Gastrocnemius medialis (tissue), 4 donors: ENCODE measurements around the gene TLX2. TPM values are rescaled to one million over a fixed set of nuclear protein-coding genes. Genes with fewer than 3 reads are reported as not detected.
"Not testable (repeated sequence)": the region's sequence is repeated elsewhere in the genome, so short reads cannot be mapped to it uniquely, and the experiment has no call there.

Source experiments
- ATAC-seq, 2 donors: fragments of 150-250 bp; one replicate each; pipeline ENCODE4 v1.9.1; 2016
- DNase-seq, 2 donors: peaks; one replicate each; pipeline ENCODE4 v3.0.0-alpha.2; 2019
- H3K27ac ChIP-seq, 4 donors: fragments of 200-600 bp; sonication (generic); 1 replicate in 1 of 4; 2 replicates in 3 of 4; pipeline ENCODE4 v1.5.1; 2016 to 2018; ENCODE audit warnings: mild to moderate bottlenecking in 2 of 4, moderate library complexity in 1 of 4
- H3K27me3 ChIP-seq, 3 donors: fragments of 200-600 bp; sonication (generic) in 2 of 3; 1 replicate in 1 of 3; 2 replicates in 2 of 3; pipeline versions ENCODE4 v1.5.1 to v1.6.0; 2016 to 2019; ENCODE audit warnings: mild to moderate bottlenecking in 1 of 3, moderate library complexity in 1 of 3
- H3K36me3 ChIP-seq, 2 donors: fragments of 200-600 bp; sonication (generic) in 1 of 2; one replicate each; pipeline ENCODE4 v1.5.1; 2017 to 2018
- H3K4me1 ChIP-seq, 2 donors: fragments of 200-600 bp; sonication (generic) in 1 of 2; one replicate each; pipeline ENCODE4 v1.5.1; 2016 to 2017; ENCODE audit warnings: mild to moderate bottlenecking in 2 of 2
- H3K4me3 ChIP-seq, 4 donors: fragments of 200-600 bp; sonication (generic) in 3 of 4; 1 replicate in 1 of 4; 2 replicates in 3 of 4; pipeline ENCODE4 v1.5.1; 2016 to 2019; ENCODE audit warnings: mild to moderate bottlenecking in 2 of 4
- H3K9me3 ChIP-seq, 3 donors: fragments of 200-600 bp; sonication (generic) in 2 of 3; 1 replicate in 1 of 3; 2 replicates in 2 of 3; pipeline ENCODE4 v1.5.1; 2016 to 2019
- POLR2A ChIP-seq, 2 donors: fragments of 450-650 bp; IDR thresholded peaks; one replicate each; pipeline ENCODE4 v1.6.1; 2017; ENCODE audit warnings: antibody characterized with exemption in 2 of 2, mild to moderate bottlenecking in 2 of 2, moderate library complexity in 2 of 2
- in situ Hi-C, 4 donors: fragments of 200-750 bp; cut with MboI; loops; one replicate each; pipeline versions ENCODE4 v1.15.0 to v1.8.0; 2017; ENCODE audit warnings: low sequenced_read_pairs in 4 of 4
- intact Hi-C: fragments of 100-400 bp; cut with DNase I; formaldehyde crosslinking; loops from one replicate; pipeline ENCODE4 v1.15.1; 2023; ENCODE audit warnings: low total_unique reads
- total RNA-seq, 4 donors: library from RNA; depleted of rRNA; stranded (reverse); fragments of >200 nt; gene quantifications; one replicate each; pipeline versions ENCODE4 v1.1.0 to v1.2.3, GENCODE V29; 2016
- TF ChIP-seq, protein P1 (sequence below), 5 experiments: fragments of 450-650 bp in 3 of 5; fragments of 200-600 bp in 2 of 5; sonication (generic) in 2 of 5; IDR thresholded peaks in 4 of 5; conservative IDR thresholded peaks in 1 of 5; 1 replicate in 4 of 5; 2 replicates in 1 of 5; pipeline ENCODE4 v1.5.1; 2016 to 2019; ENCODE audit warnings: antibody characterized with exemption in 5 of 5, mild to moderate bottlenecking in 3 of 5, moderate library complexity in 3 of 5

TLX2 gene
- total RNA-seq, 4 donors from 2014 or later, result not detected

DNA sequence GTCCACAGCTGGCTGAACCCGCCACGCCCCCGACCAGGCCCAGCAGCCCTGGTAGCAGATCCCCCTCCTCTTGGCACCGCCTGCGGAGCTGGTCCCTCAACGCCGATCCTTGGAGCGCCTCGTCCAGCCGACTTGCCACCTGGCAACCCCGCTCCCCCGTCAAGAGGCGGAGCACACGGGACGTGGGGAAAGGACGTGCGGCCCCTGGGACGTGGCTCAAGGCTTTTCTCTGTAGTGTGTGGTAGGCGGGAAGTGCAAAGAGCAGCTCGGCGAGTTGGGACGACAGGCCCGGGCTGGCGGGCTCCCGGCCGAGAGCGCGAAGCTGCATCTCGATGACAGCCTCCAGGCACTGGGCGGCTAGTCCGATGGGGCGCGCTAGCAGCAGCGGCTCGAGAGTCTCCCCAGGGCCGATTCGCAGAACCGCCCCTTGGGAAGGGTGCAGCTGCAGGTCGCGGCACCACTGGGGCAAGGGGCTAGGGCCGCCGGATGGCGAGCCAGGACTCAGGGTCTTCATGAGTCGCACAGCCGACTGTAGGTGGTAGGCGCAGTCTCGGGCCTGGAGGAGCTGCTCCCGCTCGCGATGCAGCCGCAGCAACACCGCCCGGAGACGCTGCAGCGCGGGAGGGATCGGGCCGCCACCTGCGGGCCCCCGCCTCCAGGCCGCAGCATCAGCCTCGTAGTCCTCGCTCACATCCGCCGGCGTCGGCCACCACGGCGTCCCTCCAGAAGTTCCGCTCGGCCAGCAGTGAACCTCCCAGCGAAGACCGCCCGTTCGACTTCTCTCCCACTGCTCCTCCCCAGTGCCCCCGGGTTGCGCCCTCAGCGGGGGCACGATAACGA, 32.1 kb upstream of the TLX2 start:
- H3K27me3 ChIP-seq, result no peaks in the 10 kb centered on the region
- H3K36me3 ChIP-seq, result peaks cover 0 to 40% of the 10 kb centered on the region in 2 donors
- ATAC-seq (peak; percentile 44 to 45), DNase-seq (no peak)
- intact Hi-C loops (loop anchor here (1.0 to 2.0 kb wide), 3 partner anchors 9 to 745 kb away; partner anchors contain the start of genes AUP1, HTRA2 and TPRKB), in situ Hi-C loops (loop anchor here in 2 of 4 donors (5.0 to 10.0 kb wide), 2 partner anchors 50 to 103 kb away; no protein-coding TSS in a partner anchor)
- peaks cover 24 to 25% of the 10 kb centered on the region in 2 donors for H3K4me1 ChIP-seq
- H3K27ac ChIP-seq, result peak overlapping the region; percentile 83 to 94 (median 88)
- H3K9me3 ChIP-seq, result no peaks in the 10 kb centered on the region
- no peak for TF ChIP-seq POLR2A (IDR thresholded peaks at IDR 0.05)
- TF ChIP-seq, protein P1, sequence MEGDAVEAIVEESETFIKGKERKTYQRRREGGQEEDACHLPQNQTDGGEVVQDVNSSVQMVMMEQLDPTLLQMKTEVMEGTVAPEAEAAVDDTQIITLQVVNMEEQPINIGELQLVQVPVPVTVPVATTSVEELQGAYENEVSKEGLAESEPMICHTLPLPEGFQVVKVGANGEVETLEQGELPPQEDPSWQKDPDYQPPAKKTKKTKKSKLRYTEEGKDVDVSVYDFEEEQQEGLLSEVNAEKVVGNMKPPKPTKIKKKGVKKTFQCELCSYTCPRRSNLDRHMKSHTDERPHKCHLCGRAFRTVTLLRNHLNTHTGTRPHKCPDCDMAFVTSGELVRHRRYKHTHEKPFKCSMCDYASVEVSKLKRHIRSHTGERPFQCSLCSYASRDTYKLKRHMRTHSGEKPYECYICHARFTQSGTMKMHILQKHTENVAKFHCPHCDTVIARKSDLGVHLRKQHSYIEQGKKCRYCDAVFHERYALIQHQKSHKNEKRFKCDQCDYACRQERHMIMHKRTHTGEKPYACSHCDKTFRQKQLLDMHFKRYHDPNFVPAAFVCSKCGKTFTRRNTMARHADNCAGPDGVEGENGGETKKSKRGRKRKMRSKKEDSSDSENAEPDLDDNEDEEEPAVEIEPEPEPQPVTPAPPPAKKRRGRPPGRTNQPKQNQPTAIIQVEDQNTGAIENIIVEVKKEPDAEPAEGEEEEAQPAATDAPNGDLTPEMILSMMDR (IDR thresholded peaks at IDR 0.05 in 4 of 5, conservative IDR thresholded peaks at IDR 0.05 in 1 of 5), result no peak
- H3K4me3 ChIP-seq, result peak overlapping the region; percentile 82 to 97 (median 87)

DNA sequence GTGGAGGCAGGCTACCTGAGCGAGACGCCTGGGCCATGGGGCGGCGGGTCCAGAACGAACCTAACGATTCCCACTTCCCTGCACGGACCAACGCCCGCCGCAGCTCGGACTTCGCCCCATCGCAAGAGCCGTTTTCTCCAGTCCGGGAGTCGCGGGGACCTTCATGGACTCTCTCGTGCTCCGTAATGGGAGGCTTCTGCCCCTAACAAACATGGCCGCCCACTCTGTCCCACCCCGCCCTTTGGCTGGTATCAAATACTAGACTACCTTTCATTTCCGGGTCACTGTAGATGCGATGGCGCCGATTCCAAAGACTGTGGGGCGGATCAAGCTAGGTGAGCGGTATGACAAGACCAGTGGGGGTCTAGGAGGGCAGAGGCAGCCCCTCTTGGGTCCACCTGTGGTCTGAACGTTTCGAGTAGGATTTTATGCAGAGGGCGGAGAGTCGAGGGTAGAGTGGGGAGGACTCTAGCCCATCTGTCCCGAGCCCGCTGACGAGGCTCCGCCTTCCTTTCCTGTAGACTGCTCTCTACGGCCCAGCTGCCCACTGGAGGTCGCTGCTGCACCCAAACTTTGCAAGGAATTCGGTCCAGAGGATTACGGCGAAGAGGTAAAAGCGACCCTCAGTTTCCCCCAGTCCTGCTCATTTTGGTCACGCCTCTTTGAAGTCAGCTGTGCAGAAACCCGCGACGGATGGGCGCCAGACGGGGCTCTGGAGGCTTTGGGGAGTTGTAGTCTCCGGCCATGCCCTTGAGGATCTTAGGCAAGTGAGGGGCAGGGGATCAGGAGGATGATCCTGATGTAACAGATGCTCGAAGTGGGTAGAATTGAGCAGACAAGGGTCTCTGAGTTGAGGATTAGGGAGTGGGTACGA, 31.2 kb upstream of the TLX2 start, which contains the start of the genes CCDC142 and TTC31:
Gene CCDC142, minus strand, starts transcription at position 198 of the 874 bp plus-strand sequence. Its CDS starts 161 bp downstream, at position 37.
Gene TTC31, plus strand, starts transcription at position 281 of the 874 bp plus-strand sequence. Its CDS starts 15 bp downstream, at position 296.
- in situ Hi-C loops (loop anchor here in 2 of 4 donors (5.0 to 10.0 kb wide), 2 partner anchors 49 to 102 kb away; no protein-coding TSS in a partner anchor), intact Hi-C loops (loop anchor here (1.0 to 2.0 kb wide), 7 partner anchors 10 to 746 kb away; partner anchors contain the start of genes AUP1, HTRA2, INO80B and PCGF1)
- Histone ChIP-seq H3K27me3 (no peaks in the 10 kb centered on the region), H3K36me3 (peaks cover 0 to 33% of the 10 kb centered on the region in 2 donors), H3K4me1 (peaks cover 24 to 25% of the 10 kb centered on the region in 2 donors), H3K9me3 (no peaks in the 10 kb centered on the region), H3K27ac (peak within 1 kb of the TSS; percentile 83 to 94 (median 88)), H3K4me3 (peak within 1 kb of the TSS; percentile 82 to 97 (median 87))
- ATAC-seq (peak; percentile 99 to 100), DNase-seq (peak; percentile 96 to 97)
- TF ChIP-seq, protein P1 (IDR thresholded peaks at IDR 0.05 in 4 of 5, conservative IDR thresholded peaks at IDR 0.05 in 1 of 5), result peak; percentile 74 to 90 (median 85)
- peak; percentile 25 to 45 for TF ChIP-seq POLR2A (IDR thresholded peaks at IDR 0.05)

DNA sequence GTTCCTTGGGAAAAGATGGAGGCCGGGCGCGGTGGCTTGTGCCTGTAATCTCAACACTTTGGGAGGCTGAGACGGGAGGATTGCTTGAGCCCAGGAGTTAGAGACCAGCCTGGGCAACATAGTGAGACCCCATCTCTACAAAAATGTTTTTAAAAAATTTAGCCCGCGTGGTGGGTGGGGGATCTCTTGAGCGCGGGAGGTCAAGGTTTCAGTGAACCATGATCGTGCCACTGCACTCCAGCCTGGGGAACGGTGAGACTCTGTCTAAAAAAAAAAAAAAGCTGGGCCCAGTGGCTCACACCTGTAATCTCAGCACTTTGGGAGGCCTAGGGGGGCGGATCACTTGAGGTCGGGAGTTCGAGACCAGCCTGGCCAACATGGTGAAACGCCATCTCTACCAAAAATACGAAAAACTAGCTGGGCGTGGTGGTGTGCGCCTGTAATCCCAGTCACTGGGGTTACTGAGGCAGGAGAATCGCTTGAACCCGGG, 30.5 kb upstream of the TLX2 start:
- H3K36me3 ChIP-seq, result peaks cover 0 to 33% of the 10 kb centered on the region in 2 donors
- not testable (repeated sequence) for DNase-seq, H3K27me3 ChIP-seq, H3K9me3 ChIP-seq, ATAC-seq
- in situ Hi-C loops, result loop anchor here in 2 of 4 donors (5.0 to 10.0 kb wide), 2 partner anchors 49 to 101 kb away; no protein-coding TSS in a partner anchor
- intact Hi-C loops, result loop anchor here (1.0 to 2.0 kb wide), 5 partner anchors 24 to 747 kb away; partner anchors contain the start of genes INO80B, PCGF1, SEMA4F and TPRKB
- peak overlapping the region; percentile 83 to 94 (median 88) for H3K27ac ChIP-seq
- peak overlapping the region; percentile 82 to 97 (median 87) for H3K4me3 ChIP-seq
- H3K4me1 ChIP-seq, result peaks cover 24 to 25% of the 10 kb centered on the region in 2 donors

DNA sequence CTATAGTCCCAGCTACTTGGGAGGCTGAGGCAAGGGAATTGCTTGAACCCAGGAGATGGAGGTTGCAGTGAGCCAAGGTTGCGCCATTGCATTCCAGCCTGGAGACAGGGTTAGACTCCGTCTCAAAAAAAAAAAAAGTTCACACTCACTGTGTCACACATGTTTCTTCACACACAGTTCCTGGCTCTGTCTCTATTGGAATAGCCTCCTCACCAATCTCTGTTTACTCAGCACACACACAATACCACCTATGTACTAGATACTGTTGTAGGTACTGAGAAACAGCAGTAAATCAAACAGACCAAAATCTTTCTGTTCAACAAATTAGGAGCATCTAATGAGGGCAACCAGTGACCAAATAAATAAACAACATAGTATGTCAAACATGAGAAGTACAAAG, 28.1 kb upstream of the TLX2 start:
- DNase-seq (no peak), ATAC-seq (no peak)
- Histone ChIP-seq H3K27ac (no peak overlapping the region), H3K36me3 (peaks cover 0 to 28% of the 10 kb centered on the region in 2 donors), H3K4me3 (no peak overlapping the region), H3K9me3 (no peaks in the 10 kb centered on the region), H3K4me1 (peaks cover 17 to 18% of the 10 kb centered on the region in 2 donors), H3K27me3 (no peaks in the 10 kb centered on the region)
- intact Hi-C loops, result no loop called here
- no peak for TF ChIP-seq POLR2A (IDR thresholded peaks at IDR 0.05)
- TF ChIP-seq, protein P1 (IDR thresholded peaks at IDR 0.05 in 4 of 5, conservative IDR thresholded peaks at IDR 0.05 in 1 of 5), result no peak
- in situ Hi-C loops, result loop anchor here in 3 of 4 donors (5.0 to 10.0 kb wide), 2 partner anchors 96 to 99 kb away; no protein-coding TSS in a partner anchor
